ENCODE results near the gene GPR156. TPM values are rescaled to one million over a fixed set of nuclear protein-coding genes. Genes with fewer than 3 reads are reported as not detected.

Gene GPR156
- total RNA-seq, 1 experiment from 2014 or later: 0.15 TPM

DNA sequence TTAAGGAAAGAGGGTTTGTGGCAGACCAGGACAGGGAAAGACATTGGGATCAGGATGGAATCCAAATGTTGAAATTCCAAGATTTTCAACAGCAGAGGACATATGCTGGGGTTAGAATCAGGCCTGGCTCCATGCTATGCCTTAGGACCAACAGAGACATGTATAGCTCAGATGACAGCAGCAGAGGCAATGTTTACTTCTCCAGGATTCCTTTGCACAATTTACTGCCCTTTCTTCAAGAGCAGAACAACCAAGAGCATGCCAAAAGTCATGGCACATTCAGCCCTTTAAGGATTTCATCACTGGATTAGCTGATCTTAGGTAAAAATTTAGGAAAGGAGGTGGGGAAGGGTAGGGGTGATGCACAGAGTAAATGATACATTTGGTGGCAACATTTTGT is 121.2 kb downstream of the GPR156 start:
- ChIA-PET RAD21 (ENCODE audit: low non-redundant PET in 1 of 2, low total read pairs in 2 of 2, uncharacterized antibody in 2 of 2, unreplicated experiment in 2 of 2) (no interaction called here), POLR2A (no interaction called here), CTCF (no interaction called here)
- H3K36me3 ChIP-seq (ENCODE audit: control insufficient read depth in 1 of 2, insufficient read depth in 2 of 2, low read length in 2 of 2): no peaks in the 10 kb centered on the region
- no peak for DNase-seq (ENCODE audit: low read depth, low spot score)
- no peak overlapping the region for H3K27ac ChIP-seq (ENCODE audit: low read depth, low read length)
- peaks cover 4% of the 10 kb centered on the region; the same call in 1 of the 2 replicates for H3K27me3 ChIP-seq (ENCODE audit: insufficient read depth, low read length)
- no peak overlapping the region for H3K4me3 ChIP-seq (replicated peaks in 1 of 2; ENCODE audit: low read depth in 1 of 2, low read length in 2 of 2)
- BruUV-seq (replicated peaks): no TSS peak
- no peak overlapping the region for H3K4me2 ChIP-seq (ENCODE audit: low read length)
- no peak overlapping the region for H3K9ac ChIP-seq (ENCODE audit: low read length)
- no peak overlapping the region for H2AFZ ChIP-seq (ENCODE audit: low read depth, low read length, poor library complexity, severe bottlenecking)
- intact Hi-C loops (cut with micrococcal nuclease): no loop called here
- H4K20me1 ChIP-seq (ENCODE audit: insufficient read depth): no peaks in the 10 kb centered on the region
- H3K9me3 ChIP-seq (ENCODE audit: control insufficient read depth in 1 of 2, insufficient read depth in 1 of 2, low read depth in 1 of 2, low read length in 2 of 2): no peaks in the 10 kb centered on the region
- H3K79me2 ChIP-seq (ENCODE audit: insufficient read depth, low read length): no peaks in the 10 kb centered on the region
- no peak for TF ChIP-seq CEBPB (IDR thresholded peaks at IDR 0.05; ENCODE audit: low read depth)
- no peak for TF ChIP-seq EGR1 (IDR thresholded peaks at IDR 0.05; ENCODE audit: low read depth)
- TF ChIP-seq, protein P1, sequence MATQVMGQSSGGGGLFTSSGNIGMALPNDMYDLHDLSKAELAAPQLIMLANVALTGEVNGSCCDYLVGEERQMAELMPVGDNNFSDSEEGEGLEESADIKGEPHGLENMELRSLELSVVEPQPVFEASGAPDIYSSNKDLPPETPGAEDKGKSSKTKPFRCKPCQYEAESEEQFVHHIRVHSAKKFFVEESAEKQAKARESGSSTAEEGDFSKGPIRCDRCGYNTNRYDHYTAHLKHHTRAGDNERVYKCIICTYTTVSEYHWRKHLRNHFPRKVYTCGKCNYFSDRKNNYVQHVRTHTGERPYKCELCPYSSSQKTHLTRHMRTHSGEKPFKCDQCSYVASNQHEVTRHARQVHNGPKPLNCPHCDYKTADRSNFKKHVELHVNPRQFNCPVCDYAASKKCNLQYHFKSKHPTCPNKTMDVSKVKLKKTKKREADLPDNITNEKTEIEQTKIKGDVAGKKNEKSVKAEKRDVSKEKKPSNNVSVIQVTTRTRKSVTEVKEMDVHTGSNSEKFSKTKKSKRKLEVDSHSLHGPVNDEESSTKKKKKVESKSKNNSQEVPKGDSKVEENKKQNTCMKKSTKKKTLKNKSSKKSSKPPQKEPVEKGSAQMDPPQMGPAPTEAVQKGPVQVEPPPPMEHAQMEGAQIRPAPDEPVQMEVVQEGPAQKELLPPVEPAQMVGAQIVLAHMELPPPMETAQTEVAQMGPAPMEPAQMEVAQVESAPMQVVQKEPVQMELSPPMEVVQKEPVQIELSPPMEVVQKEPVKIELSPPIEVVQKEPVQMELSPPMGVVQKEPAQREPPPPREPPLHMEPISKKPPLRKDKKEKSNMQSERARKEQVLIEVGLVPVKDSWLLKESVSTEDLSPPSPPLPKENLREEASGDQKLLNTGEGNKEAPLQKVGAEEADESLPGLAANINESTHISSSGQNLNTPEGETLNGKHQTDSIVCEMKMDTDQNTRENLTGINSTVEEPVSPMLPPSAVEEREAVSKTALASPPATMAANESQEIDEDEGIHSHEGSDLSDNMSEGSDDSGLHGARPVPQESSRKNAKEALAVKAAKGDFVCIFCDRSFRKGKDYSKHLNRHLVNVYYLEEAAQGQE (IDR thresholded peaks at IDR 0.05; ENCODE audit: low read depth): no peak
- no peak for TF ChIP-seq TCF7L2 (IDR thresholded peaks at IDR 0.05; ENCODE audit: borderline replicate concordance, extremely low read depth, insufficient read depth, insufficient read length)
- no peak for TF ChIP-seq SP1 (IDR thresholded peaks at IDR 0.05; ENCODE audit: low read depth)
- no peak for TF ChIP-seq CBX3 (IDR thresholded peaks at IDR 0.05; ENCODE audit: low read depth)
- no peak for ATAC-seq
- H3K9me2 ChIP-seq (ENCODE audit: insufficient read depth): no peaks in the 10 kb centered on the region
- peaks cover 0 to 5% of the 10 kb centered on the region in 2 experiments; a peak in 1 of 4 replicates for H3K4me1 ChIP-seq (ENCODE audit: control insufficient read depth in 1 of 2, insufficient read depth in 2 of 2, low read length in 2 of 2)

DNA sequence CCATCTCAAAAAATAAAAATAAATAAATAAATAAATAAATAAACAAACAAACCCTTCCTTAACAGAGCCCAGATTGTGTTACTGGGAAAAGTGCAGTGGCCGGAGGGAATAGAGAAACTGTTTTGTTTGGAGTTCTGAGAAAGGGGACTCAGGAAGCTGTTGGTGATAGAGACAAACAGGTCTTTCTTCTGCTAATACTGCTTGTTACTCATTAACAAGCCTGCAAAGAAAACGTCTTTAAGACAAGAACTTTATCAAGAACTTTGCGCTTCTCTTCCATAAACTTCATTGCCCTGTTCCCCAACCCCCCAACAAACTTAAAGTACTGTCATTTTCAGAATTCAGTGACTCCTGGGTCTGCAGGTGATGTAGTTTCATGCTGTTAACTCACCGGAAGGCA is 122.0 kb downstream of the GPR156 start:
- no peak overlapping the region for H3K27ac ChIP-seq (ENCODE audit: low read depth, low read length)

More for the DNA sequence above, 122.0 kb downstream of the GPR156 start:
- TF ChIP-seq POLR2AphosphoS5 (IDR thresholded peaks at IDR 0.05; ENCODE audit: low read depth, low read length): no peak
- no peak for TF ChIP-seq ZNF274 (IDR thresholded peaks at IDR 0.05; ENCODE audit: low read depth, low read length)
- TF ChIP-seq SP1 (IDR thresholded peaks at IDR 0.05; ENCODE audit: low read depth): no peak
- TF ChIP-seq FOSL1 (IDR thresholded peaks at IDR 0.05; ENCODE audit: low read depth): no peak
- ATAC-seq: no peak
- no peak overlapping the region for H3K4me3 ChIP-seq (replicated peaks in 1 of 2; ENCODE audit: low read depth in 1 of 2, low read length in 2 of 2)
- no peak overlapping the region for H3K9ac ChIP-seq (ENCODE audit: low read length)
- BruUV-seq (replicated peaks): no TSS peak
- DNase-seq (ENCODE audit: low read depth, low spot score): no peak
- ChIA-PET POLR2A (no interaction called here), CTCF (no interaction called here), RAD21 (ENCODE audit: low non-redundant PET in 1 of 2, low total read pairs in 2 of 2, uncharacterized antibody in 2 of 2, unreplicated experiment in 2 of 2) (no interaction called here)
- H3K27me3 ChIP-seq (ENCODE audit: insufficient read depth, low read length): peaks cover 4% of the 10 kb centered on the region; the same call in 1 of the 2 replicates
- H3K9me3 ChIP-seq (ENCODE audit: control insufficient read depth in 1 of 2, insufficient read depth in 1 of 2, low read depth in 1 of 2, low read length in 2 of 2): no peaks in the 10 kb centered on the region
- H3K36me3 ChIP-seq (ENCODE audit: control insufficient read depth in 1 of 2, insufficient read depth in 2 of 2, low read length in 2 of 2): no peaks in the 10 kb centered on the region
- H3K9me2 ChIP-seq (ENCODE audit: insufficient read depth): no peaks in the 10 kb centered on the region
- H3K4me2 ChIP-seq (ENCODE audit: low read length): no peak overlapping the region
- H3K4me1 ChIP-seq (ENCODE audit: control insufficient read depth in 1 of 2, insufficient read depth in 2 of 2, low read length in 2 of 2): peaks cover 0 to 5% of the 10 kb centered on the region in 2 experiments; a peak in 1 of 4 replicates
- intact Hi-C loops (cut with micrococcal nuclease): no loop called here
- H4K20me1 ChIP-seq (ENCODE audit: insufficient read depth): no peaks in the 10 kb centered on the region
- no peak overlapping the region for H2AFZ ChIP-seq (ENCODE audit: low read depth, low read length, poor library complexity, severe bottlenecking)
- H3K79me2 ChIP-seq (ENCODE audit: insufficient read depth, low read length): no peaks in the 10 kb centered on the region
